ENCODE results near the gene ZNF845.
"Not testable (repeated sequence)": the region's sequence is repeated elsewhere in the genome, so short reads cannot be mapped to it uniquely, and the experiment has no call there.

ZNF845 gene

DNA sequence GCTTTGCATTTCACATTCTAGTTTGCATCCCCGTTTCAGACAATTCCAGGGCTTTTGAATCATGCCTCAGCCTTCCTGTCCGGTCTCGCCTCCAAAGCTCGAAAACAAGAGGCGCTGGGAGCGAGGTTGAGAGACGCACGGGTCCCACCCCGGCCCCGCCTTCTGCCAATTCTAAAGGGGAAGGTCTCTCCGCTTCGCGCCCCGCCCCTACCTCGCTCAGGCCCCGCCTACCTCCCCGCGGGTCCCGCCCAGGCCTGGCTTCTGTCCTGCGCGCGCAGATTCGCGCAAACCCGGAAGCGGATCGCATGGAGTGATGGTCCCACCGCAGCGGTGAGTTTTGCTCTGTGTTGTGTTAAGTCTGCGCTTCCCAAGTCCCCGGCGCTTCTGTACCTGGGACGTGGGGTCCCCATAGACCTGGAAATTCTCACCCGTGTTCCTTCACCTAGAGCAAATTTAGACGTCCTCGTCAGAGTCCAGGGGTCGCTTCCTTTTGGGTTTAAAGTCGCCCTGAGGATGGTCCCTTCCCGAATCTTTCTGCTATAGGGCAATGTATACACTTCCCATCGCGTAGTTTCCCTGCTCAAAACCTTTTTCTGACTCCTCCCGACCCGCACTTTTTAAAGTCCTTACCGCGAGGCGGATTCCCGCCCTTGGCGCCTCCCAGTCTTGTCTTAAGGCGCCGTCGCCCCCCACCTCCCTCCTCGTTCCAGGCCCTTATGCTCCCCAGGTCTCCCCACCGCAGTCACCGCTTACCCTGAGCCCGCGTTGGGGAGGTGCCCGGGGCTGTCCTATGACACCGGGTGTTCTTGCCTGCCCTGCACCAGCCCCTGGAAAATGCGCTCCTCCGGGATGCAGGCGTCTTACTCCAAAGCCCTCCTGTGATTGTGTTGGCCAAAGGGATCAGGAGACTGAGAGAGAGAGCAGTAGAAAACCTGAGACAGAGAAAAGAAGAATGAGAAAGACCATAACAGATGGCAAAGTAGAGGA is at the start of gene ZNF845:
Gene ZNF845 (plus strand): TSS at position 287 of the 987 bp plus-strand sequence. CDS start 7,559 bp downstream, outside the sequence.
- peak; percentile 70 for DNase-seq

DNA sequence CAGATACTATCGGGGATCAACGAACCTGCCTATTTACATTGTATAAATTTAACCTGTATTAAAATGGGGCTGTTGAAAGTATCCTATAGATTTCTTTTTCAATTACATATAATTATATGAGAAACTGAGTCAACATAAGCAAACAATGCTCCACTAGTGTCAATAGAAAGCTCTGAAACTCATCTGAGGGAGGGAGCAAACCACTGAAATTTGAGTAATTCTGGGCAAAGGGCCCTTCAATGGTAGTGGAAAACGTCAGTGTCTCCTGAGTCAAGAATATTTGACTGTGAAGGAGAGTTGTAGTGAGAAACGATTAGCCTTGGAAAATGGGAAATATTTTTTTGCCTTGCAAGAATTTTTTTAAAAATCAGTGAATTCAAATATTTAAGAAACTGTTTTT is 48.5 kb upstream of the ZNF845 start:
- DNase-seq: no peak

- DNase-seq: no peak
Measured at GRCh38 chr19:53290758-53291549, 42.6 kb upstream of the ZNF845 start.

DNA sequence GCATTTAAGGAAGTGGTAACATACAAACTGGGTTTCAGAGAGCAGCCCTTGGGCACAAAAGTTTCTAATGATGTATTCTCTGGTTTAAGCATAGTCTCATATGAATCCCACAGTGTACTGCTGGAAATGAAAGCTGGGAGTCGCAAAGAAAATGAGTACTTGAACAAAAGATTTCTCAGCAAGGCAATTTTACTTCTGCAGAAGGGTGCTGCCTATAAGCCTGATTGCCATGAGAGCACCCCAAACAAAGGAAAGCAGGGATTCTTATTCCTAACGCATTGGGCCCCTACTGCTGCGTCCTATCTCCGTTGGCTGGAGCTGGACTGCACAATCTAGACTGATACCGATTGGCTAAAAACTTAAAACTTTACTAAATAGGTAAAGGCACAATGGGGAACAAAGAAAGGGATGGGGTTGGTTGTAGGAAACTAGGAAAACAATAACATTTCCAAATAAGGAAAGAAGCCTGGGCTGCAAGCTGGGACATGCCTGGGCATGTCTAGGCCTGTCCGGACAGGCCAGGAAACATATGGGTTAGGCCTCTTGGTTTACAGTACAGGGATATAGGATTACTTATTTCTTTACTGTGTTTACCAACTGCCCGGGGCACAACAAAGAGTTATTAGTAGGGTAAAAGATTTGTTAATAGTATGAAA is 38.6 kb upstream of the ZNF845 start:
- DNase-seq: no peak

GRCh38 chr19:53301341-53301740 is 32.2 kb upstream of the ZNF845 start:
- not testable (repeated sequence) for DNase-seq

DNA sequence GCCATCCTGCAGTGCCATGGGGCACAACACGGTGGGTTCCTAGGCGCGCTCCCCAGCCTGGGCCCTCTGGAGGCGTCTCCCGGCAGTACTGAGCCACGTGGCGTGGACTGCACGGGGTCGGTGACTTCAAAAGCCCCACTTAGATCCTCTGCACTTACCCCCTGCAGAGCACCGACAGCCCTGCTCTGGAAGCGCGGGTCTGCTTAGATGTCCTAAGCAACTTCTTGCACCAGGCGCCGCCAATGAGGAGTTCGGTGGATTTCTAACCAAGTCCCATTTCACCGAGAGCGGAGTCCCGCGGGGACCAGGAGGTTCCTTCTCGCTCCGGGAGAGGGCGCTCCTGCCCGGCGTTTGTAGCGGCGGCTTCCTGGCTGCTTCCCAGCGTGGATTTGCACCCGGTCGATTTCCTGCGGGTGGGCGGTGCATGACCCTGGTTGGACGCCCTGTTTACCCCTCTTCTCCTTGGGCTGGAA is 25.2 kb upstream of the ZNF845 start:
- no peak for DNase-seq

DNA sequence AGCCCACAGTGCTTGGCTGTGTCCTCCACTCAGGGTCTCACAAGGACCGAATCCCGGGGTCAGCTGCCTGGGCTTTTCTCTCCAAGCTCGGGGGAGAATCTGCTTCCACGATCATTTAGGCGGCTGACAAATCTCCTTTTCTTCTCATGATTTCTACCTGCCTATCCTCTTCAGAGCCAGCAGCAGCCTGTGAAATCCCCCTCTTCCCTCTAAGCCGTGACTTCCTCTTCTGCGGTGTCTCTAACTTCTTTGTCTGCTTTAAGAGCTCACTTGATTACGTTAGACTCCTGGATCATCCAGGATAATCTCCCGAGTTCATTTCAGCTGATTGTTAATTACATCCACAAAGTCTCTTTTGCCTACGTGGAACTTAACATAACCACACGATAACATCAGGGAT is 22.5 kb upstream of the ZNF845 start:
- DNase-seq: no peak

GRCh38 chr19:53311897-53312296 is 21.7 kb upstream of the ZNF845 start:
- no peak for DNase-seq

- no peak for DNase-seq
Measured at GRCh38 chr19:53328967-53329366, 4.6 kb upstream of the ZNF845 start.

DNA sequence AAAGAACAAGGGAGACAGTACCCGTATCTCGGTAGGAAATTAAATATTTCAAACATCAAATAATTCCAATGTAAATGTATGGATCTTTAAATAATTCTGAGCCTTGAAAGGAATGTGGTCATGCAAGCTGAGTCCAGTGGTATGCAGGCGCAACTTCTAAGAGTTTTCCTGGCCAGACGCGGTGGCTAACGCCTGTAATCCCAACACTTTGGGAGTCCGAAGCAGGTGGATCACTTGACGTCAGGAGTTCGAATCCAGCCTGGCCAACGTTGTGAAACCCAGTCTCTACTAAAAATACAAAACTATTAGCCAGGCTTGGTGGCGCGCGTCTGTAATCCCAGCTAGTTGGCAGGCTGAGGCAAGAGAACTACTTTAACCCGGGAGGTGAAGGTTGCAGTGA is 1.1 kb upstream of the ZNF845 start:
- DNase-seq: no peak

GRCh38 chr19:53333066-53333462 is 485 bp upstream of the ZNF845 start:
- no peak for DNase-seq

- DNase-seq: not testable (repeated sequence)
Measured at GRCh38 chr19:53344403-53344802, 10.9 kb downstream of the ZNF845 start.

- no peak for DNase-seq
Measured at GRCh38 chr19:53355739-53356138, 22.2 kb downstream of the ZNF845 start.

DNA sequence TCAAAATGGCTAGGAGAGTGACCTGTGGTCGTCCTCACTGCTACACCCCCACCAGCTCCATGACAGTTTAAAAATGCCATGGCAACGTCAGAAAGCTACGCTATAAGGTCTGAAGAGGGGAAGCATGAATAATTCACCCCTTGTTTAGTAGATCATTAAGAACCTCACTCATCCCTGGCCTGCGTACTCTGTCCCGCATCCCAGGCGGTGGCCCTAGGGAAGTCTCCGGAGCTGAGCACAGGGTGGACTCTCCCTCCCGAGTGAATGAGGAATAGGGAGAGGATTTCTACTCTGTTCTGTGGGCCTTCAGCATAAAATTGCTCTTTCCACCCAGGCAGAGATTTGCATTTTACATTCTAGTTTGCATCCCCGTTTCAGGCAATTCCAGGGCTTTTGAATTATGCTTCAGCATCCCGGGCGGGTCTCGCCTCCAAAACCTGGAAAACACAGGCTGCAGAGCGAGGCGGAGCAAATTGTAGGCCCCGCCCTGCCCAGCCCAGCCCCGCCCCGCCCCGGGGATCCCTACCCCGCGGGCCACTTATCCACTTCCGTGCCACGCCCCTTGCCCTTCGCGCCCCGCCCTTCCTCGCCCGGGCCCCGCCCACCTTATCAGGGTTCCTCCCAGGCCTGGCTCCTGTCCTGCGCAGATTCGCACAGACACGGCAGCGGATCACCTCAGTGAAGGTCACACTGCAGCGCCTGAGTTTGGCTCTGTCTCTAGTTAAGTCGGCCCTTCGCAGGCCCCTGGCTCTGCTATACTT is 24.5 kb downstream of the ZNF845 start:
- DNase-seq: no peak

DNA sequence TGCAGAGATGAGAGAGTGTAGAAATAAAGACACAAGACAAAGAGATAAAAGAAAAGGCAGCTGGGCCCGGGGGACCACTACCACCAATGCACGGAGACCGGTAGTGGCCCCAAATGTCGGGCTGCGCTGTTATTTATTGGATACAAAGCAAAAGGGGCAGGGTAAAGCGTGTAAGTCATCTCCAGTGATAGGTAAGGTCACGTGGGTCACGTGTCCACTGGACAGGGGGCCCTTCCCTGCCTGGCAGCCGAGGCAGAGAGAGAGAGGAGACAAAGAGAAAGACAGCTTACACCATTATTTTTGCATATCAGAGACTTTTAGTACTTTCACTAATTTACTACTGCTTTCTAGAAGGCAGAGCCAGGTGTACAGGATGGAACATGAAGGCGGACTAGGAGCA is 26.5 kb downstream of the ZNF845 start:
- DNase-seq: not testable (repeated sequence)

- peak; percentile 69 for DNase-seq
Measured at GRCh38 chr19:53365134-53365898, 31.8 kb downstream of the ZNF845 start, which contains the start of gene ZNF525. TSS of gene ZNF525 (plus strand) at chr19:53365705. CDS start at chr19:53372282, 6,577 bp downstream.

DNA sequence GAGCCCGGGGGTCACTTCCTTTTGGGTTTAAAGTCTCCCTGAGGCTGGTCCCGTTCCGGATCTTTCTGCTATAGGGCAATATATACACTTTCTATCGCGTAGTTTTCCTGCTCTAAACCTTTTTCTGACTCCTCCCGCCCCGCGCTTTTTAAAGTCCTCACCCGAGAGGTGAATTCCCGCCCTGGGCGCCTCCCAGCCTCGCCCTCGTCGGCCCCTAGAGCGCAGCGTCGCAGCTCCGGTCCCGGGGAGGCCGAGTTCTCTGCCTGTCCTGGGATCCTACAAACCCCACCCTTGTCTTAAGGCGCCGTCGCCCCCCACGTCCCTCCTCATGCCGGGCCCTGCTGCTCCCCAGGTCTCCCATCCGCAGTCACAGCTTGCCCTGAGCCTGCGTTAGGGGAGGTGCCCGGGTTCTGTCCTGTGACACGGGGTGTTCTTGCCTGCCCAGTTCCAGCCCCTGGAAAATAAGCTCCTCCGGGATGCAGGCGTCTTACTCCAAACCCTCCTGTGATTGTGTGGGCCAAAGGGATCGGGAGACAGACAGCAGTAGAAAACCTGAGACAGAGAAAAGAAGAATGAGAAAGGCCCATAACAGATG is 32.4 kb downstream of the ZNF845 start:
- DNase-seq: peak; percentile 36

GRCh38 chr19:53372196-53372595 is 38.6 kb downstream of the ZNF845 start:
- DNase-seq: no peak

GRCh38 chr19:53374288-53374687 is 40.7 kb downstream of the ZNF845 start:
- no peak for DNase-seq

GRCh38 chr19:53374743-53375142 is 41.2 kb downstream of the ZNF845 start:
- no peak for DNase-seq

GRCh38 chr19:53381376-53381775 is 47.8 kb downstream of the ZNF845 start:
- no peak for DNase-seq

All from DMS 273 treated with DMSO at 0.1 percent for 48 hours (cell line).